Common myeloid progenitor, CD34-positive (primary cell): Measurements from ENCODE around the gene PITPNC1.

Source experiments
- CTCF ChIA-PET: fragments of 350-600 bp; sonication (Branson Sonifier 250); formaldehyde crosslinking; loops from one replicate; lab custom pipeline; 2021; ENCODE audit warnings: antibody characterized with exemption; lab: Charles Lee
- POLR2A ChIA-PET: fragments of 350-600 bp; sonication (Branson Sonifier 250); formaldehyde crosslinking; loops from one replicate; lab custom pipeline; 2021; ENCODE audit warnings: antibody characterized with exemption; lab: Charles Lee
- DNase-seq, 3 donors: peaks; one replicate each; pipeline versions ENCODE4 v3.0.0 to v3.0.0-alpha.2; 2013
- H3K27ac ChIP-seq, 2 experiments: 1 replicate in 1 of 2; 2 replicates in 1 of 2; pipeline ENCODE4 v1.7.0; 2013; ENCODE audit warnings: inconsistent platforms in 2 of 2, low read length in 2 of 2, mild to moderate bottlenecking in 2 of 2, low read depth in 1 of 2, moderate library complexity in 1 of 2; ENCODE audit not compliant: severe bottlenecking in 2 of 2, insufficient read depth in 1 of 2, poor library complexity in 1 of 2
- H3K27me3 ChIP-seq, 5 experiments: replicated peaks in 2 of 5; 1 replicate in 3 of 5; 2 replicates in 2 of 5; pipeline versions ENCODE4 v1.6.1 to v1.7.0; 2013; ENCODE audit warnings: low read length in 4 of 5, mild to moderate bottlenecking in 2 of 5, moderate library complexity in 2 of 5, inconsistent platforms in 1 of 5; ENCODE audit not compliant: insufficient read depth in 5 of 5, control insufficient read depth in 4 of 5
- H3K36me3 ChIP-seq, 4 experiments: 1 replicate in 2 of 4; 2 replicates in 2 of 4; pipeline versions ENCODE4 v1.6.1 to v1.7.0; 2013; ENCODE audit warnings: low read length in 3 of 4, control low read depth in 1 of 4, mild to moderate bottlenecking in 1 of 4; ENCODE audit not compliant: control insufficient read depth in 4 of 4, insufficient read depth in 4 of 4
- H3K4me1 ChIP-seq, 4 experiments: 1 replicate in 3 of 4; 2 replicates in 1 of 4; pipeline versions ENCODE4 v1.6.1 to v1.7.1; 2013; ENCODE audit warnings: low read length in 3 of 4, mild to moderate bottlenecking in 3 of 4, control low read depth in 1 of 4, inconsistent platforms in 1 of 4, moderate library complexity in 1 of 4; ENCODE audit not compliant: control insufficient read depth in 4 of 4, insufficient read depth in 4 of 4; ENCODE audit errors: control extremely low read depth in 1 of 4
- H3K4me3 ChIP-seq, 7 experiments: 1 replicate in 4 of 7; 2 replicates in 3 of 7; pipeline versions ENCODE4 v1.5.1 to v1.7.0; 2013; ENCODE audit warnings: mild to moderate bottlenecking in 7 of 7, low read length in 6 of 7, moderate library complexity in 6 of 7, inconsistent platforms in 2 of 7, low read depth in 2 of 7, control low read depth in 1 of 7; ENCODE audit not compliant: insufficient read depth in 4 of 7, control insufficient read depth in 1 of 7; ENCODE audit errors: extremely low read depth in 1 of 7
- H3K9me3 ChIP-seq, 5 experiments: 1 replicate in 4 of 5; 2 replicates in 1 of 5; pipeline versions ENCODE4 v1.6.1 to v1.7.1; 2013; ENCODE audit warnings: low read length in 4 of 5, mild to moderate bottlenecking in 2 of 5, inconsistent platforms in 1 of 5, low read depth in 1 of 5, moderate library complexity in 1 of 5; ENCODE audit not compliant: control insufficient read depth in 4 of 5, insufficient read depth in 2 of 5; ENCODE audit errors: control extremely low read depth in 1 of 5
- WGBS: methylation state at CpG from one replicate; pipeline ENCODE4 v1.1.5; 2013; ENCODE audit not compliant: insufficient coverage; 5-methylcytosine and 5-hydroxymethylcytosine counted together

The PITPNC1 gene

DNA sequence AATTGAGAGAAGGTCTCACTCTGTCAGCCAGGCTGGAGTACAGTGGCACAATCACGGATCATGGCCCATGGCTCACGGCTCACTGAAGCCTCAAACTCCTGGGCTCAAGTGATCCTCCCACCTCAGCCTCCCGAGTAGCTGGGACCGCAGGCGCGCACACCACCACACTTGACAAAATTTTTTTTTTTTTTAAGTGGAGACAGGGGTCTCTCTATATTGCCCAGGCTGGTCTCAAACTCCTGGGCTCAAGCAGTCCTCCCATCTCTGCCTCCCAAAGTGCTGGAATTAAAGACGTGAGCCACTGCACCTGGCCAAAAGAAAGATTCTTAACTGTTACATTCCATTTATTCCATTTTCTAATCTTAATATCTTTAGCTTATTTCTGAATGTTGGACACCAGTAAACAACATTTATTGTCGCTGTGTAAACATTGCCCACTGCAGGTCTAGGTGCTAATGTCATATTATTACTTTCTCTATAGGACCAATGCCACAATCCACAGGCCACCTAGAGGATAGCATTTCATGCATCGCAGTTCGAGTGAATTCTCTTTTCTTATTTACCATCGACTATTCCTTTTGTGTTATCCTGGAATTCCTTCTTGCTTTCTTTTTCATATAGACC, 123.7 kb downstream of the PITPNC1 start:
- POLR2A ChIA-PET = no interaction called here
- Histone ChIP-seq H3K36me3 (no peaks in the 10 kb centered on the region), H3K27ac (no peak overlapping the region), H3K27me3 (no peaks in the 10 kb centered on the region), H3K4me3 (no peak overlapping the region), H3K9me3 (no peaks in the 10 kb centered on the region), H3K4me1 (no peaks in the 10 kb centered on the region)
- 100% methylated on average over 6 of the region's 11 CpGs for WGBS
- CTCF ChIA-PET = no interaction called here
- DNase-seq = no peak

GRCh38 chr17:67502151-67502550, 125.1 kb downstream of the PITPNC1 start:
- no peaks in the 10 kb centered on the region for H3K36me3 ChIP-seq
- H3K27me3 ChIP-seq = no peaks in the 10 kb centered on the region
- no peak overlapping the region for H3K4me3 ChIP-seq
- 100% methylated on average over 1 of the region's 3 CpGs for WGBS
- POLR2A ChIA-PET = no interaction called here
- H3K9me3 ChIP-seq = peaks cover 0 to 2% (median 0%) of the 10 kb centered on the region in 5 experiments
- H3K4me1 ChIP-seq = no peaks in the 10 kb centered on the region
- CTCF ChIA-PET = no interaction called here
- no peak for DNase-seq
- H3K27ac ChIP-seq = no peak overlapping the region

GRCh38 chr17:67503184-67503583, 126.1 kb downstream of the PITPNC1 start:
- DNase-seq = no peak
- ChIA-PET POLR2A (no interaction called here), CTCF (no interaction called here)
- Histone ChIP-seq H3K27ac (no peak overlapping the region), H3K27me3 (no peaks in the 10 kb centered on the region), H3K9me3 (peaks cover 0 to 10% (median 0%) of the 10 kb centered on the region in 5 experiments), H3K4me3 (no peak overlapping the region), H3K36me3 (no peaks in the 10 kb centered on the region), H3K4me1 (no peaks in the 10 kb centered on the region)
- WGBS = 100% methylated on average over 1 of the region's 1 CpG

DNA sequence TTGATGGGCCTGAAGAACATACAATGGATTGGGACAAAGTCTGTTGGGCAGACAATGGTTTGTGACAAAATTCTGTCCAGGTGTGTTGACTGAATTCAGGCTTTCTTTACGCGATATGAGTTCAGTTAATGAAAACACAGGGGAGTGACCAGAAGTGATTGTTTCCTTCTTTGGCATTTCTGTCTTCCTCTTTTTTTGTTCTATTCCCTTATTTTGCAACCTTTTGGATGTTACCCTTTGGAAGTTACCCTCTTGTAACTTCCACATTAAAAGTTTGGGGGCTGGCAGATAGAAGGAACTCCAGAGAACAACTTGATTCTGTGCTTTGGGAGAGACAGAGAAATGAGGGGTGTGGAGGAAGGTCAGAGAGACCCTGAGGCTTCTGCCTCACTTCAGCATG, 126.7 kb downstream of the PITPNC1 start:
- Histone ChIP-seq H3K4me1 (no peaks in the 10 kb centered on the region), H3K9me3 (peaks cover 0 to 12% (median 0%) of the 10 kb centered on the region in 5 experiments), H3K27me3 (no peaks in the 10 kb centered on the region), H3K4me3 (no peak overlapping the region), H3K36me3 (no peaks in the 10 kb centered on the region), H3K27ac (no peak overlapping the region)
- ChIA-PET CTCF (no interaction called here), POLR2A (no interaction called here)
- no peak for DNase-seq
- WGBS = 50% methylated on average over 2 of the region's 2 CpGs

DNA sequence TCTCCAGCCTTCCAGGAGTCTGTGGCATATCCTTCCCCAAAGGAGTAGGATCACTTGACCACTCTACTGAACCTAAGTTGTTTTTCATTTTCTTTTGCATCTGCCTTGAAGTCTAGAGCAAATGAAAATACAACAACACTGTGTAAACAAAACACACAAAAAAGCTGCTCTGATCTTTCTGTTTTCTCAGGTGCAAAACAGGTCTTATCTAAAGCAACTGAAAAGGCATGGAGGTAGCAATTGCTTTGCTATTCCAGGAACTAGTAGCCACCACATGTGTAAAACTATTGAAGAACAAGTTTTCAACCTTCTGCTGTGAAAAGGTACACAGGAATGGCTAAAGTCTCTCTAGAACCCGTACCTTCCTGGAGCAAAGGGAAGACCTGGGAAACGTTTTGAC, 127.1 kb downstream of the PITPNC1 start:
- H3K4me3 ChIP-seq = no peak overlapping the region
- no peak for DNase-seq
- WGBS = 100% methylated on average over 2 of the region's 2 CpGs
- H3K27me3 ChIP-seq = no peaks in the 10 kb centered on the region
- CTCF ChIA-PET = no interaction called here
- no peaks in the 10 kb centered on the region for H3K4me1 ChIP-seq
- peaks cover 0 to 12% (median 0%) of the 10 kb centered on the region in 5 experiments for H3K9me3 ChIP-seq
- no peaks in the 10 kb centered on the region for H3K36me3 ChIP-seq
- H3K27ac ChIP-seq = no peak overlapping the region
- POLR2A ChIA-PET = no interaction called here

DNA sequence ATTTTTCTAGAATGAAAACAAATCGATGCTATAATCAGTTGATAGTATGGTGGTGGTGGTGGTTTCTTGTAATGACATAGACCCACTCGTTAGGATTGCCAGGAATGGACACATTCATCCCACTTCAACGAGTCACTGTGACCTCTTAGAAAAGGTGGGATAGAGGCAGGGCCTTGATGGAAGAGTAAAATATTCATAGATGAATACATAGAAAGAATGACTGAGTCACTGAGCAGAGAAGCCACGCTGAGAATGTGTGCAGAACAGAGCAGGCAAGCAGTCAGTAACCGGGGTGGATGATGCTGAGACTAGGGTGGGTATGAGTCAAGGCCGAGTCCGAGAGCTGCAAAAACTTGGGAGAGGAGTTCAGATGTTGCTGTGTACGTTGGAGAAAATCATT, 129.9 kb downstream of the PITPNC1 start:
- Histone ChIP-seq H3K4me1 (peaks cover 0 to 3% (median 0%) of the 10 kb centered on the region in 4 experiments), H3K4me3 (no peak overlapping the region), H3K27me3 (no peaks in the 10 kb centered on the region), H3K36me3 (no peaks in the 10 kb centered on the region), H3K9me3 (peaks cover 0 to 12% (median 0%) of the 10 kb centered on the region in 5 experiments), H3K27ac (no peak overlapping the region)
- CTCF ChIA-PET = no interaction called here
- DNase-seq = no peak
- POLR2A ChIA-PET = no interaction called here
- 100% methylated on average over 7 of the region's 8 CpGs for WGBS

DNA sequence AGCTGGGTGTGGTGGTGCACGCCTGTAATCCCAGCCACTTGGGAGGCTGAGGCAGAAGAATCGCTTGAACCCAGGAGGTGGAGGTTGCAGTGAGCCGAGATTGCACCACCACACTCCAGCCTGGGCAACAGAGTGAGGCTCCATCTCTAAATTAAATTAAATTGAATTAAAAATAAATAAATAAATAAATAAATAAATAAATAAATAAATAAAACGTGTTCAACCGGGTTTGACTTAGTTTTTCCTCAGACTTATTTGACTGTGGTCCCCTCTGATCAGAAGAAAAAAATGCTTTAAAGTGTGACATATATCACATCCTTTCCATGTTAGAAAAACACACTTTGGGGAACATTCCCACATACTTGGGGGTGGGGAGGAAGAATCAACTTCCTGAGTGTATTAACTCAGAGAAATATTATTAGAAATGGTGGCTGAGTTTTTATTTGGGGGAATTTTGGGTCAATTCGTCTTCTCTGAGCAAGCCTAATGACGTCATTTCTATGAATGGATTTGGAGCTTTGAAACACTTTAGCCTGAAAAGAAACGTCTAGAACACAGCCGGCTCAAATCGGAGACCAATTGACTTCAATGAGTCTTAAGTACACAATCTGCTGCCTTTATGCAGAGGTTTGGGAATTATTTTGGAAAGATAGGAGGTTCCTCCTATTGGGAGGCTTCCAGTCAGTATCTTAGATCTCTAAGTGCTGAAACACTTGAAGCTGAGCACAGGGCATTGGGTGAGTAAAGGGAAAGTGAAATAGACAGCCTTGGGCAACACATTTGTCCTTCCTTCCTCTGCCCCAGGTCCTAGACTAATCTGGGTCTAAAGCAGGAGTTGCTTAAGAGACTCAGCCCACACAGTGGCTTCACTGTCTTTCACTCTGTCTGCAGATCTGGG, 132.6 kb downstream of the PITPNC1 start:
- Histone ChIP-seq H3K36me3 (no peaks in the 10 kb centered on the region), H3K9me3 (peaks cover 0 to 12% (median 0%) of the 10 kb centered on the region in 5 experiments), H3K27ac (no peak overlapping the region), H3K27me3 (no peaks in the 10 kb centered on the region), H3K4me3 (no peak overlapping the region), H3K4me1 (peaks cover 0 to 3% (median 0%) of the 10 kb centered on the region in 4 experiments)
- WGBS = 89% methylated on average over 5 of the region's 10 CpGs
- POLR2A ChIA-PET = no interaction called here
- DNase-seq = peak in 2 of 3 donors; percentile 45
- CTCF ChIA-PET = no interaction called here
